AG08395 (cell line): ENCODE measurements around the gene DCTN2.
A peak's percentile ranks its signal among the peaks of the same experiment; 100 is the strongest.

Experiments
- DNase-seq: peaks from one replicate; pipeline ENCODE4 v3.0.0; 2012; ENCODE audit warnings: mixed read lengths, low spot score

The DCTN2 gene

DNA sequence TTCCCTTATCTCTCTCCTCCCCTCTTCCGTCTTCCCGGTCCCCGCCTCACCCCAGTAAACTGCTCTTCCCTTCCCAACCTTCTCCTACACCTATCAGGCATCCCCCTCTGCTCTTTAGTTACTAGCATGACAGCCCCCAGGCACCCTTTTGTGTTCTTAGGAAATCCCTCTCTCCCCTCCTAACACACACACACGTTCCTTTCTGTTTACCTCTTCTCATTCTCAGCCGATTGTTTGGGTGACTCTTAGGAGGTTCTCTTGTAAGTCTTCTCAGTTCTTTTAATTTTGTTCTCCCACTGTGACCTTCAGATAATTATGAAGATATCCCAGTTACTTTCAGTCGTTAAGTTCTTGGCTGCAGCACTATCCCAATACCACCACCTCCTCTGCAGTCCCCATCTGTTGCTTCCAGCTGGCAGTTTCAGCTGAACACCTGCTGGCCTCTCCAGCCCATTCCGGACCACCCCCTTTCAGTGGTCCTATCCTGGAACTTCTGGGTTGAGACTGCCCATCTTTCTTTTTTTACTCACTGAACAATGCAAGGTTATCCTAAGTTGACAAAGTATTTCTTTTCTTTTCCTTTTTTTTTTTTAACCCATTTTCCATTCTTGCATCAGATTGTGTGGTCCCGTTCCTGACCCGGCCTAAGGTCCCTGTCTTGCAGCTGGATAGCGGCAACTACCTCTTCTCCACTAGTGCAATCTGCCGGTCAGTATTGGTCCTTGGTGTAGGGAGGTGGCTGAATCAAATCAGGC lies 58.4 kb downstream of the DCTN2 start:
- DNase-seq: no peak

DNA sequence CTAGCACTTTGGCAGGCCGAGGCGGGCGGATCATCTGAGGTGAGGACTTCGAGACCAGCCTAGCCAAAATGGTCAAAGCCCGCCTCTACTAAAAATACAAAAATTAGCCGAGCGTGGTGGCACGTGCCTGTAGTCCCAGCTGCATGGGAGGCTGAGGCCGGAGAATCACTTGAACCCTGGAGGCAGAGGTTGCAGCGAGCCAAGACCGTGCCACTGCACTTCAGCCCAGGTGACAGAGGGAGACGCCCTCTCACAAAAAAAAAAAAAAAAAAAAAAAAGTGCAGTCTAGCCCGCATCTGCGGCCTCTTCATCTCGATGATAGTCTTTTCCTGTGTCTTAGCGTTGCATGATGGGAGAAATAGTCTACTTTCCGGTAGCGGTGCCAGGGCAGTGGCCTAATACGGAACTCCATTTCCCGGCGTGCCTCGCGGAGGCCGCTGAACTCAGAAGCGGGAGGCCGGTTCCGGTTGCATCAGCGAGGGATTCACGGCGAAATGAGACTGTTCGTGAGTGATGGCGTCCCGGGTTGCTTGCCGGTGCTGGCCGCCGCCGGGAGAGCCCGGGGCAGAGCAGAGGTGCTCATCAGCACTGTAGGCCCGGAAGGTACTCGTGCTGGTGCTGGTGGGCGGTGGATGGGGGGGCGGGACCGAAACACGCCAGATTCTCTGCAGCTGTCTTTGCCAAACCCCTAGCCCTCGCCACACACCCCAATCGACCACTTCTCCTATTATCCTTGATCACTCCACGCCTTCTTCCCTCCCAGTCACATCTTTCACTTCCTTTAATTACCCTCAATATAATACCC lies 59.2 kb downstream of the DCTN2 start, which contains the start of gene MARS1:
Gene MARS1 (plus strand): TSS at position 472 of the 805 bp plus-strand sequence. CDS start 23 bp downstream, at position 495.
- peak; percentile 95 for DNase-seq

DNA sequence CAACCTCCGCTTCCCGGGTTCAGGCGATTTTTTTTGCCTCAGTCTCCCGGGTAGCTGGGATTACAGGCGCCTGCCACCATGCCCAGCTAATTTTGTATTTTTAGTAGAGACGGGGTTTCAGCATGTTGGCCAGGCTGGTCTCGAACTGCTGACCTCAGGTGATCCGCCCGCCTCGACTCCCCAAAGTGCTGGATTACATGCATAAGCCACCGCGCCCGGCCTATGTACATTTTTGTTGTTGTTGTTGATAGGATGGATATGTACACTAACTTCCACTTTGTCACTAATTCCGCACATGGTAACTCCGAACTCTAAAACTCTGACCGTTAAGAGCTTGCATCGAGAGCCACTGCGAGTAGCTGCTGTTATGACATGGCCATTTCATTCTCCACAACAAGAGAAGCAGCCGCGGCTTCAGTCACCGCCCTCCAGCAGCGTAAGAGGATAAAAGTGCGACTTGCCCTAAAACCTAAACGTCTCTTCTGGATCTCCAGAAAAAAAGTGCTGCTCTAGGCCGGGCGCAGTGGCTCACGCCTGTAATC lies 59.9 kb downstream of the DCTN2 start:
- no peak for DNase-seq

DNA sequence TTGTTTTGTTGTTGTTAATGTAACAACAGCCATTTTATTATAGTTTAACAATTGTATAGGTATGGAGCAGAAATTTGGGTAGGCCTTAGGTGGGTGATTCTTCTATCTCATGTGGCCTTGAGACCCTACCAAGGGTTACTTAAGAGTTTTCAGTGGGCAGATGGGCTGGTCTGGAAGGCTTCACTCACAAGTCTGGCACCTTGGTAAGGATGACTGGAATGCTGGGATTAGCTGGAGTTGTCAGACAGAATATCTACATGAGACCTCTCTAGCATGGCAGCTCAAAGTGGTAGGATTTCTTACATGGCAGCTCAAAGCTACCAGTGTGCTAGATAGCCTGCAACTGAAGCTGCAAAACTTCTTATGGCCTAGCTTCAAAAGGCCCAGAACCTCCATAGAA lies 61.3 kb downstream of the DCTN2 start:
- no peak for DNase-seq

DNA sequence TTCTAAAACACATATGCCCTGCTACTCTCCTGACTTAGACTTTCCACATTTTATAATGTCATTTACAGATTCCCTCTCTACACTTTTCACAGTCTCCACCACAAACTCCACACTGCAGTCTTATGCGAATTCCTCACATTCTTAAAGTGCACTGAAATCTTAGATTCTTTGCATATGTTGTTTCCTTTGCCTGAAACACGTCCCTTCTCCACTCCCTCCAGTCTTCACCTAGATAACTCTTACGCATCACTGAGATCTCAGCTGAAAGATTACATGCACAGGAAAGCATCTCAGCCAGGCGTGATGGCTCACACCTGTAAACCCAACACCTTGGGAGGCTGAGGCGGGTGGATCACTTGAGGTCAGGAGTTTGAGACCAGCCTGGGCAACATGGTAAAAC lies 63.5 kb downstream of the DCTN2 start:
- DNase-seq: peak; percentile 47

DNA sequence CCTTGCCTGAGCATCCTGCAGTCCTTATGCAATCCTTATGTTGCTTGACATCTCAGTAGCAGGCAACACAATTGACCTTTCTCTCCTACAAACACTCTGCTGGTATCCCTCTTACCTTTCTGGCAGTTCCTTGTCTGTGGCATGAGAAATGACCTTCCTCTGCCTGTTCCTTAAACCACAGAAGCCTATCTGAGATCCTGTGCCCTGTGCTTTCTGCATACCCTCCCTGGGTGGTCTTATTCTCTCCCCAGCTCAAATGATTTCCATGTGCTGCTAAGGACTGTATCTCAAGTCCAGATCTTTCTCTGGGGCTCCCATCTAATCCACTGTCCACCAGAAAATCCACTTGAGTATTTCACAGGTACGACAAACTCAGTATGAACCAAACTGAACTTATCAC lies 65.3 kb downstream of the DCTN2 start:
- DNase-seq: no peak
